Neuronal stem cell (in vitro differentiated cells): ENCODE data around the gene KLHL6.
"Not testable (repeated sequence)": the region's sequence is repeated elsewhere in the genome, so short reads cannot be mapped to it uniquely, and the experiment has no call there.

Source experiments
- DNase-seq: peaks from one replicate; pipeline ENCODE4 v3.0.0-alpha.2; 2013; ENCODE audit warnings: low spot score
- H2AFZ ChIP-seq: one replicate; pipeline ENCODE4 v1.6.1; 2013; ENCODE audit warnings: mild to moderate bottlenecking, low read length, inconsistent platforms
- H2AK5ac ChIP-seq: 2 replicates; pipeline ENCODE4 v1.6.1; 2013; ENCODE audit warnings: low read depth, mild to moderate bottlenecking, inconsistent platforms, low read length, moderate library complexity, mixed read lengths
- H2BK120ac ChIP-seq: 2 replicates; pipeline ENCODE4 v1.6.1; 2013; ENCODE audit warnings: low read depth, mild to moderate bottlenecking, inconsistent platforms, low read length, moderate library complexity, mixed read lengths
- H2BK12ac ChIP-seq: one replicate; pipeline ENCODE4 v1.6.1; 2013; ENCODE audit warnings: low read length, inconsistent platforms
- H2BK15ac ChIP-seq: 2 replicates; pipeline ENCODE4 v1.6.1; 2013; ENCODE audit warnings: mild to moderate bottlenecking, low read length, inconsistent platforms, mixed read lengths
- H2BK5ac ChIP-seq: one replicate; pipeline ENCODE4 v1.6.1; 2013; ENCODE audit warnings: inconsistent platforms, mild to moderate bottlenecking, low read length, moderate library complexity
- H3K14ac ChIP-seq: one replicate; pipeline ENCODE4 v1.6.1; 2013; ENCODE audit warnings: low read length, inconsistent platforms
- H3K18ac ChIP-seq: 2 replicates; pipeline ENCODE4 v1.6.1; 2013; ENCODE audit warnings: low read length, inconsistent platforms
- H3K23ac ChIP-seq: 2 replicates; pipeline ENCODE4 v1.6.1; 2013; ENCODE audit warnings: low read depth, mild to moderate bottlenecking, mixed read lengths, low read length, inconsistent platforms; ENCODE audit not compliant: poor library complexity
- H3K27ac ChIP-seq: replicated peaks from 3 replicates; pipeline ENCODE4 v1.5.1; 2013; ENCODE audit warnings: low read length, inconsistent platforms
- H3K27me3 ChIP-seq, 3 experiments: 2 replicates each; pipeline ENCODE4 v1.6.1; 2013; ENCODE audit warnings: low read length in 3 of 3, mild to moderate bottlenecking in 2 of 3, inconsistent platforms in 1 of 3, low read depth in 1 of 3, mixed read lengths in 1 of 3, moderate library complexity in 1 of 3; ENCODE audit not compliant: control insufficient read depth in 3 of 3, insufficient read depth in 3 of 3
- H3K36me3 ChIP-seq, 2 donors: replicated peaks in 1 of 2; 2 replicates each; pipeline ENCODE4 v1.6.1; 2013; ENCODE audit warnings: low read length in 2 of 2; ENCODE audit not compliant: control insufficient read depth in 2 of 2, insufficient read depth in 2 of 2
- H3K4ac ChIP-seq: 2 replicates; pipeline ENCODE4 v1.6.1; 2013; ENCODE audit warnings: inconsistent platforms, mild to moderate bottlenecking, low read length, moderate library complexity
- H3K4me1 ChIP-seq, 2 donors: 1 replicate in 1 of 2; 2 replicates in 1 of 2; pipeline ENCODE4 v1.6.1; 2013; ENCODE audit warnings: low read length in 2 of 2, low read depth in 1 of 2; ENCODE audit not compliant: control insufficient read depth in 2 of 2, insufficient read depth in 1 of 2
- H3K4me2 ChIP-seq: one replicate; pipeline ENCODE4 v1.6.1; 2013; ENCODE audit warnings: mild to moderate bottlenecking, low read length, inconsistent platforms; ENCODE audit not compliant: insufficient read depth, poor library complexity, severe bottlenecking
- H3K4me3 ChIP-seq, 2 donors: 2 replicates each; pipeline ENCODE4 v1.5.1; 2013; ENCODE audit warnings: low read length in 2 of 2, mild to moderate bottlenecking in 2 of 2, inconsistent platforms in 1 of 2, moderate library complexity in 1 of 2
- H3K79me1 ChIP-seq: one replicate; pipeline ENCODE4 v1.6.1; 2013; ENCODE audit warnings: low read depth, mild to moderate bottlenecking, inconsistent platforms, low read length, moderate library complexity
- H3K9ac ChIP-seq: one replicate; pipeline ENCODE4 v1.6.1; 2013; ENCODE audit warnings: mild to moderate bottlenecking, low read depth, low read length, inconsistent platforms; ENCODE audit not compliant: poor library complexity
- H3K9me3 ChIP-seq, 2 donors: replicated peaks in 1 of 2; 2 replicates each; pipeline versions ENCODE3 to v1.6.1; 2013; ENCODE audit warnings: low read length in 2 of 2, mild to moderate bottlenecking in 2 of 2, inconsistent platforms in 1 of 2, low read depth in 1 of 2, mixed read lengths in 1 of 2, moderate library complexity in 1 of 2; ENCODE audit not compliant: control insufficient read depth in 2 of 2, insufficient read depth in 1 of 2
- H4K8ac ChIP-seq: one replicate; pipeline ENCODE4 v1.6.1; 2013; ENCODE audit warnings: low read depth, mild to moderate bottlenecking, inconsistent platforms, low read length, moderate library complexity
- H4K91ac ChIP-seq: one replicate; pipeline ENCODE4 v1.6.1; 2013; ENCODE audit warnings: low read length, low read depth, mild to moderate bottlenecking, inconsistent platforms; ENCODE audit not compliant: poor library complexity
- WGBS, 2 donors: extraction: QIAGEN DNeasy Blood & Tissue Kit; methylation state at CpG; one replicate each; pipeline ENCODE4 v1.1.7; 2013; ENCODE audit warnings: missing lambda C conversion rate in 2 of 2, mixed read lengths in 1 of 2; ENCODE audit not compliant: insufficient read length in 2 of 2, insufficient replicate concordance in 1 of 2; ENCODE audit errors: extremely low coverage in 2 of 2; 5-methylcytosine and 5-hydroxymethylcytosine counted together

The KLHL6 gene

DNA sequence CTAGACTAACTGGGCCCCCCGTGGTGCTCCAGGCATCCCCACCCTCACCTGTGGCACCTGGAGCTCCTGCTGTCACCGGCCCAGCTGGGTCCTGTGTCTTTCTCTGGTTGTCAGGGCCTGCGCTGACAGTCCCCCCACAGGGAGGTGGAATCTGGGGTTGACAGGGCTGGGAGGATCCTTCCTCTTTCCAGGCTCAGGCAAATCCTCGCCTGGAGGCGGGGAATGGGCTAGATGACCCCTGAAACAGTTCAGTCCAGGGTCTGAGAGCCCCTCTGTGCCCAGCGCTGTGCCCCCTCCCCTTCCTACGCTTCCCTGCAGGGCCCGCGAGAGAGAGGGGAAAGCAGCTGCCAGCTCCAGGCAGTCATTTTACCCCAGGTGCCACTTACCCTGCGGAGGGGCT, 77.0 kb downstream of the KLHL6 start:
- no peak overlapping the region for H3K27ac ChIP-seq
- H2BK5ac ChIP-seq, result no peak overlapping the region
- no peaks in the 10 kb centered on the region for H3K9me3 ChIP-seq
- no peak overlapping the region for H4K8ac ChIP-seq
- no peak overlapping the region for H2AK5ac ChIP-seq
- H2BK12ac ChIP-seq, result no peak overlapping the region
- H3K9ac ChIP-seq, result no peak overlapping the region
- H2BK120ac ChIP-seq, result no peak overlapping the region
- H4K91ac ChIP-seq, result no peak overlapping the region
- H3K14ac ChIP-seq, result no peak overlapping the region
- H3K4me3 ChIP-seq, result no peak overlapping the region
- H3K4me2 ChIP-seq, result no peak overlapping the region
- H3K4me1 ChIP-seq, result peaks cover 0 to 1% of the 10 kb centered on the region in 2 donors
- WGBS, 2 donors, result no CpG with 5 or more reads among the region's 10 CpGs
- H3K27me3 ChIP-seq, result peaks cover 0 to 18% (median 0%) of the 10 kb centered on the region in 3 experiments
- no peak overlapping the region for H3K18ac ChIP-seq
- no peak overlapping the region for H2BK15ac ChIP-seq
- H3K79me1 ChIP-seq, result no peaks in the 10 kb centered on the region
- no peaks in the 10 kb centered on the region for H3K36me3 ChIP-seq
- no peak overlapping the region for H3K23ac ChIP-seq
- no peak overlapping the region for H3K4ac ChIP-seq
- no peak for DNase-seq
- H2AFZ ChIP-seq, result no peak overlapping the region

DNA sequence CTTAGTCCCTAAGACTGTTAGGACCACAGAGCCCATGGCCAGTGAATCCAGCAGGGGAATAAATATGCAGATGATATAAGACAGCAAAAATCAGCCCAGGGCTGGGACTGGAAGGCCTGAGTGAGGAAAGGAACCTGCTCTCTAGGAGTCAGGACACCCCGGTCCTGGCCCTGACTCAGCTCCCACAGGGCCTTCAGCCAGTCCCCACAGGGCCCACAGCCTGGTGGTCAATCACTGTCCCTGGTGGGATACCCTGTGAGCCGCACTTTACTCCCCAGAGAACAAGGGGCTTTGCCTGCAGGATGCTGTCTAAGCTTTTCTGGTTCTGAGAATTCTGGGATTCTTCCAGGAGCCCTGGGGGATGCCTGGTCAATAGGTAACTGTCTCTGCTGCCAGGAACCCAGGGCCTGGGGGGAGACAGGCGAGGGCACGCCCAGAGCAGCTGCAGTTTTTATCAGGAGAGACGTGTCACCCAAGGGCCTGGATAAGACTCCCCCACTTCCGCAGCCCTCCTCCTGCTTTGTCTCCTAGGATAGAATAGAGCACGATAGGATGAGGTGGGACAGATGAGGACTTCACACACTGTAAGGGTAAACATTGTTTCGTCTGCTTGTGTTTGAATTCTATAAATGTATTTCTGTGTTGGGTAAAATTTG, 77.6 kb downstream of the KLHL6 start:
- no CpG with 5 or more reads among the region's 8 CpGs for WGBS, 2 donors
- peaks cover 0 to 18% (median 0%) of the 10 kb centered on the region in 3 experiments for H3K27me3 ChIP-seq
- H3K4me2 ChIP-seq, result no peak overlapping the region
- H3K79me1 ChIP-seq, result no peaks in the 10 kb centered on the region
- H2AK5ac ChIP-seq, result no peak overlapping the region
- H3K9me3 ChIP-seq, result no peaks in the 10 kb centered on the region
- peak overlapping the region; percentile 37 for H3K9ac ChIP-seq
- DNase-seq, result no peak
- H3K23ac ChIP-seq, result no peak overlapping the region
- no peak overlapping the region for H2BK120ac ChIP-seq
- H2AFZ ChIP-seq, result no peak overlapping the region
- no peak overlapping the region for H3K4me3 ChIP-seq
- H2BK12ac ChIP-seq, result no peak overlapping the region
- no peak overlapping the region for H3K18ac ChIP-seq
- H2BK15ac ChIP-seq, result no peak overlapping the region
- no peak overlapping the region for H3K14ac ChIP-seq
- no peak overlapping the region for H2BK5ac ChIP-seq
- H4K91ac ChIP-seq, result no peak overlapping the region
- no peak overlapping the region for H3K4ac ChIP-seq
- no peak overlapping the region for H3K27ac ChIP-seq
- no peaks in the 10 kb centered on the region for H3K36me3 ChIP-seq
- H3K4me1 ChIP-seq, result peaks cover 0 to 1% of the 10 kb centered on the region in 2 donors
- no peak overlapping the region for H4K8ac ChIP-seq

DNA sequence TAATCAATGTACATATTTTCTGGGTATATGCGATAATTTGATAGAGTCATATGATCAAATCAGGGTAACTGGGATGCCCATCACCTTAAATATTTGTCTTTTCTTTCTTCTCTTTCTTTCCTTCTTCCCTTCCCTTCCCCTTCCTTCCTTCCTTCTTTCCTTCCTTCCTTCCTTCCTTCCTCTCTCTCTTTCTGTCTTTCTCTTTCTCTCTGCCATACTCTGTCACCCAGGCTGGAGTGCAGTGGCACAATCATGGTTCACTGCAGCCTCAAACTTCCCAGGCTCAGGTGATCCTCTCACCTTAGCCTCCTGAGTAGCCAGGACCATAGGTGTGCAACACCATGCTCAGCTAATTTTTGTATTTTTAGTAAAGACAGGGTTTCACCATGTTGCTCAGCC, 79.7 kb downstream of the KLHL6 start:
- H3K9ac ChIP-seq, H4K8ac ChIP-seq, H3K4me1 ChIP-seq, H2BK120ac ChIP-seq, H3K4me3 ChIP-seq, H3K4me2 ChIP-seq, DNase-seq, H3K36me3 ChIP-seq, H3K9me3 ChIP-seq, H3K23ac ChIP-seq, H3K27ac ChIP-seq, H2BK5ac ChIP-seq, H2AFZ ChIP-seq, H2BK15ac ChIP-seq, H3K79me1 ChIP-seq, H3K4ac ChIP-seq, H2AK5ac ChIP-seq, H3K18ac ChIP-seq, H3K14ac ChIP-seq, H4K91ac ChIP-seq, H2BK12ac ChIP-seq: not testable (repeated sequence)
- H3K27me3 ChIP-seq, result peaks cover 0 to 18% (median 0%) of the 10 kb centered on the region in 3 experiments
- WGBS, 2 donors, result no CpG with 5 or more reads among the region's 1 CpG

DNA sequence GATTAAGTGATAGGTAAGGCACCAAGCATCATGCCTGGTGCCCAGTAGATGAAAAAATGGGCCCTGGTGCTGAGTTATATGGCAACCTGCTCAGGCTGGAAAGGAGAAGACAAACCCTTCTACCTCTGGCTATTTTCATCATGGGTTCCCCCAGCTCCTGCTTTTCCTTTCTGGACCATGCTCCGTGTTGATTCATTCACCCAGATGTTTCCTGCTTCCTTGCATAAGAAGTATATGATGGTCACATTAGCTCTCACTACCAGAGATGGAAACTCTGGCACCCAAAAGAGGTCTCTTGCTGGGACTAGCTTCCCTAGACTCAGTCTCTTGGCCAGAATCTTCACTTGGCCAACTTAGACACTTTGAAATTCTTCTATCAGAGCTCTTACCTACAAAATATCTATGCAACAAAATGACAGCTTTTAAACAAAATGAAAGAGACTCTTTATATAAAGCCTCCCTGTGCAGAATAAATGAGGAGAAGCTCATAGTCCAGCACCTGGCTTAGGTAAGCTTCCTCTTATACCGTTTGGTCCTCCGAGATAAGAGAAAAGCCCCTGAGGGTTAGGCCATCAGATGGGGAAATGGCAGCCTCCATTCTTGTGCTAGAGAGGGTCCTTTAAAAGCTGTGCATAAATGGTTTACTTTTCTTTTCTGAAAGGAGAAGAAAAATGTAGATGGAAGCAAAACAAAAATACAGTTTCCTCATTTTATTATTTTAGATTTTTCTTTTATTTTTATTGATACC, 80.3 kb downstream of the KLHL6 start:
- no peak for DNase-seq
- H3K27ac ChIP-seq, result no peak overlapping the region
- H3K79me1 ChIP-seq, result no peaks in the 10 kb centered on the region
- no peak overlapping the region for H2BK5ac ChIP-seq
- no peak overlapping the region for H2BK15ac ChIP-seq
- H3K9me3 ChIP-seq, result no peaks in the 10 kb centered on the region
- H3K4ac ChIP-seq, result no peak overlapping the region
- no peaks in the 10 kb centered on the region for H3K36me3 ChIP-seq
- no peak overlapping the region for H3K14ac ChIP-seq
- no peak overlapping the region for H3K4me2 ChIP-seq
- no peak overlapping the region for H4K91ac ChIP-seq
- H3K9ac ChIP-seq, result no peak overlapping the region
- H2BK120ac ChIP-seq, result no peak overlapping the region
- no peak overlapping the region for H3K4me3 ChIP-seq
- no peak overlapping the region for H2BK12ac ChIP-seq
- H3K27me3 ChIP-seq, result peaks cover 0 to 18% (median 0%) of the 10 kb centered on the region in 3 experiments
- no peak overlapping the region for H3K18ac ChIP-seq
- H3K4me1 ChIP-seq, result peaks cover 0 to 1% of the 10 kb centered on the region in 2 donors
- H3K23ac ChIP-seq, result no peak overlapping the region
- no peak overlapping the region for H4K8ac ChIP-seq
- no peak overlapping the region for H2AK5ac ChIP-seq
- WGBS, 2 donors, result no CpG with 5 or more reads among the region's 3 CpGs
- H2AFZ ChIP-seq, result no peak overlapping the region
